HG02970 (cell line): ENCODE measurements around the gene AXL.
"Not testable (repeated sequence)": the region's sequence is repeated elsewhere in the genome, so short reads cannot be mapped to it uniquely, and the experiment has no call there.

Experiments
- ATAC-seq: cut with Tn5 transposase; IDR thresholded peaks from one replicate; pipeline ENCODE4 v1.9.1; 2021; ENCODE audit warnings: mild to moderate bottlenecking, moderate library complexity, moderate number of reproducible peaks; ENCODE audit not compliant: unreplicated experiment, low FRiP score

Gene AXL

DNA sequence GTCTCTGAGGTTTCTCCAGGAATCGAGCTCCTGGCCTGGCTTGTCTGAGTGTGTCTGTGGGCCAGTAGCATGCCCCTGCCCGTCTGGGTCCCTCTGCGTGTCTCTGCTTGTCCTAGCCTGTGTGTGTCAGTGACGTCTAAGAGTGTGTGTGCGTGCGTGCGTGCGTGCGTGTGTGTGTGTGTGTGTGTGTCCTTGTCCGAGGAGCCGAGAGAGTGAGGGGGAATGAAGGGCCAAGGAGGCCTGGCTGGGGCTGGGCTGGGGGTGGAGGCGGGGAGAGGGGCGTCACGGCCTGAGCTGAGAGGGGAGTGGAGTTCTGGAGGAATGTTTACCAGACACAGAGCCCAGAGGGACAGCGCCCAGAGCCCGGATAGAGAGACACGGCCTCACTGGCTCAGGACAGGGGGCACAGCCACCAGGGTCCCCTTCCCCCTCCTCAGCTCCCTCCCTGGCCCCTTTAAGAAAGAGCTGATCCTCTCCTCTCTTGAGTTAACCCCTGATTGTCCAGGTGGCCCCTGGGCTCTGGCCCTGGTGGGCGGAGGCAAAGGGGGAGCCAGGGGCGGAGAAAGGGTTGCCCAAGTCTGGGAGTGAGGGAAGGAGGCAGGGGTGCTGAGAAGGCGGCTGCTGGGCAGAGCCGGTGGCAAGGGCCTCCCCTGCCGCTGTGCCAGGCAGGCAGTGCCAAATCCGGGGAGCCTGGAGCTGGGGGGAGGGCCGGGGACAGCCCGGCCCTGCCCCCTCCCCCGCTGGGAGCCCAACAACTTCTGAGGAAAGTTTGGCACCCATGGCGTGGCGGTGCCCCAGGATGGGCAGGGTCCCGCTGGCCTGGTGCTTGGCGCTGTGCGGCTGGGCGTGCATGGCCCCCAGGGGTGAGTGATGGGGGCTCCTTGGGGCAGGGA is at the start of gene AXL:
TSS of gene AXL (plus strand) at position 609 of the 893 bp plus-strand sequence. CDS start at position 779, 170 bp downstream.
- no peak for ATAC-seq

DNA sequence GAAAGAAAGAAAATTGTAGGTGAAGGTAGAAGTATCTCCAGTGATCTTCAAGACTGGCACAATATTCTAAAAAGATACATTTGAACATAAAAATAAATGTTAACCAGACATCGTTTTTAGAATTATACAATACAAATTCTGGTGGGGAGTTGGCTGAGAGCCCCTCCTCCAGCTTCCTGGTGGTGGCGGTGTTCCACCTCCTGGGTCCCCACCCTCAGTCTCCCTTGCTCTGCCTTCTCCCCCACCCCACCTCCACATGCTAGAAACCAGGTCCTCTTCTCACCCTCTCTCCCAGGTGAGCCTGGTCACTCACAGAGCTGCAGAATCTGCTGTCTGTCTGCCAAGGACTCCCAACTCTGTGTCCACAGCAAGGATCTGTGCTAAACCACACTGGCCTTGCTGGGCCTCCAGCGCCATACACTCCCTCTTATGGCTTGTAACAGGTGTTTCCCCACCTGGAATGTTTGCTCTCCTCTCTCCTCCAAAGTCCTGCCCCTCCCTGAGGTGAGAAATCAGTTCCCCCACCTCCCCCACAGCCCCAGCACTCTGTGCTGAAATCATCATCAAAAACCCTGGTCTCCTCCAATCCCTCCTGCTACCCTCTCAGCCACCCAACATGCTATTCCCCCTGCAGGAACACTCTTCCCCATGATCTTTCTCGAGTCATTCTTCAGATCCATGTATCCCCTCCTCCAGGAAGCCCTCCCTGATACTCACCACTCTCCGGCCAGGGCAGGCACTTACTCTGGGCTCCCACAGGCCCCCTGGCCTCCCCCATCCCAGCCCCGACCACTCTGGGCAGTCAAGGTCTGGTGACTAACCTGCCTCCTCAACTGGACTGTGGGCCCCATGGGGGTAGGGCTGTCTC is 46.5 kb upstream of the AXL start:
- ATAC-seq: no peak

DNA sequence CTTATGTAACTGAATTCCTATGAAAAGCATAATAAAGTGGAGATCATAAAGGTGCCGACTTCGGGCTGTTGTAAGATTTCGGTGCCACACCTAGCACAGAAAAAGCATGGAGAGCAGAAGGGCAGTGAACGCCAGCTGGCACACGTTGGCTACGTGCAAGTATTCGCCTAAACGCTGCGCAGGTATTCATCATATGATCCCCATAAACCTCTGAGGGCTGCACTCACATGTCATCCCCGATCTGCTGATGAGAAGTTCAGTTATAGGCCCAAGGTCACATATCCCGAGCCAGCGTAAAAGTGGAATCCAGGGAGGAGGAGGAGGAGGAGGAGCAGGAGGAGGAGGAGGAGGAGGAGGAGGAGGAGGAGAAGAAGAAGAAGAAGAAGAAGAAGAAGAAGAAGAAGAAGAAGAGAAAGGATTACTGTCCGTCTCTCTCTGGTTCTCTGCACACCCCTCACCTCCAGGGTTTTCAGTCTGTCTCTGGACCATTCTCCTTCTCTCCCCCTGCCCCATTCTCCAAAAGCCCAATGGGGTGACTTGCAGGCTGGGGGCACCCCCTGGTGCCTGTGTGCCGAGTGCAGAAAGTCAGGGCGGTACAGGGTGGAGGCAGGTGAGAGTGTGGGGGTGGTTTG is 44.6 kb upstream of the AXL start:
- ATAC-seq: no peak

- no peak for ATAC-seq
Observed at GRCh38 chr19:41175801-41176777, 42.9 kb upstream of the AXL start.

GRCh38 chr19:41180173-41180572 is 38.9 kb upstream of the AXL start:
- not testable (repeated sequence) for ATAC-seq

- ATAC-seq: no peak
Observed at GRCh38 chr19:41186971-41187883, 31.8 kb upstream of the AXL start.

DNA sequence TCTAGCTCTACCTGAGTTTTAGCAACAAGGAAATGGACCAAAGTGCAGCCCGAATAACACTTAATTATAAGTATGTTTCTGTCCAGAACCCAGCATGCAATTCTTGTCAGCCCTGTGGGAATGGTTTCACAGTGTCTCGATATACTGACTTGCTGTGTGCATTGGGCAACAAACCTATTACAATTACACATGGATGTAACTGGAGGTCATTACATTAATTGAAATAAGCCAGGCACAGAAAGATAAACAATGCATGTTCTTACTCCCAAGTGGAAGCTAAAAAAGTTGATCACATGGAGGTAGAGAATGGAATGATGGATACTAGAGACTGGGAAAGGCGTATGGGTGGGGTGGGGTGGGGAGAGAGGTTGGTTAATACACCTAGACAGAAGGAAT is 31.1 kb upstream of the AXL start:
- ATAC-seq: no peak

DNA sequence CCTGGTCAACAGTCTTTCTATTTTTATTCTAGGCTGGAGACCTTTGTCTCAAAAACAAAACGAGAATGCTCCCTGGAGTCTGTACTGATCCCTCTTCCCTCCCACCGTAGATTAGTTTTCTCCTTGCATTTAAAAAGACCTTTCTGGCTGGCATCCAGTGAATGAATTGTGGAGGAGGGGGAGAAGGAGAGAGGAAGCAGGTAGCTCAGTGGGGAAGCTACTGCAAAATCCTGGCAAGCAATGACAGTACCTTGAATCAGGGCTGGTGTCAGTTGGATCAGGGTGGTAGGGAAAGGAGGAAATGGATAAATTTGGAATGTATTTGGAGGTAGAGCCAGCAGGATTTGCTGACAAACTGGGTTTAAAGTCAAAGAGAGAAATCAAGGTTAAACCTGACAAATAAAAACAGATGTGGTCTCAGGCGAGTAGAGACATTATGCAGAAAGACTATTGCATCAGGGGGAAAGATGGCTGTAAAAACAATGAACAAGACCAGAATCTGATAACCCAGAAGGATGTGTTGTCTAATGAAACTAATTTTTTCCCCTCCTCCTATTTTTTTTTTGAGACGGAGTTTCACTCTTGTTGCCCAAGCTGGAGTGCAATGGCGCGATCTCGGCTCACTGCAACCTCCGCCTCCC is 29.5 kb upstream of the AXL start:
- ATAC-seq: no peak

DNA sequence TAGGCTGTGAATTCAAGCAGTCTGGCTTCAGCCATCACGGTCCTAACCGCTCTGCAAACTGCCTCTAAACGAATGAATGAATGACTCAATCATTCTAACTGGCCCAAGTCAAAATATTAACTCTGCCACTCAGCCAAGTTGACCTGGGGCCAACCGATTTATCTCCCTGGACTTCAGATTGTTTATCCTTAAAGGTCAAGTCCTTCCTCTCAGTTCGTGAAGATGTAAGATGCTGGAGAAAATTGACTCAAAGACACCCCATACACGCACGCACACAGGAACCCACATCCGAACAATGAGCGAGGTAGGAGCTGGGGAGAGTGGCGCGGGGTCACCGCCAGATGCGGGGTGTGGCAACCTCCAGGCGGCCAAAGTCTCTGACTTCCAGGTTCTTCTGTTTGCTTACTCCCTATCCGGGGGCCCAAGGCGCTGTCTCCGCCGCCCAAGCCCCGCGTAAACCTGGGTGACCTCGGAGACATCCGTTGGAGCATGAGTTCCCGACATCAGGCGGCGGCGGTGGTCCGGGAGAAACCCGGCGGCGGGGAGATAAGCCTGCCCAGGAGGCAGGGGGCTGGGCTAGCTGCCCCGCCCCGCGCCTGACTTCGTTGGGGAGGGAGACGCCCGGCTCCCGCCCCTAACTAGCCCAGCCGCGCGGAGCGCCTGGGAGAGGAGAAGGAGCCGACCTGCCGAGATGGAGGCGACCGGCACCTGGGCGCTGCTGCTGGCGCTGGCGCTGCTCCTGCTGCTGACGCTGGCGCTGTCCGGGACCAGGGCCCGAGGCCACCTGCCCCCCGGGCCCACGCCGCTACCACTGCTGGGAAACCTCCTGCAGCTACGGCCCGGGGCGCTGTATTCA is 26.2 kb upstream of the AXL start, which contains the start of gene CYP2S1:
TSS of gene CYP2S1 (plus strand) at position 646 of the 856 bp plus-strand sequence. CDS start at position 692, 46 bp downstream.
- no peak for ATAC-seq

DNA sequence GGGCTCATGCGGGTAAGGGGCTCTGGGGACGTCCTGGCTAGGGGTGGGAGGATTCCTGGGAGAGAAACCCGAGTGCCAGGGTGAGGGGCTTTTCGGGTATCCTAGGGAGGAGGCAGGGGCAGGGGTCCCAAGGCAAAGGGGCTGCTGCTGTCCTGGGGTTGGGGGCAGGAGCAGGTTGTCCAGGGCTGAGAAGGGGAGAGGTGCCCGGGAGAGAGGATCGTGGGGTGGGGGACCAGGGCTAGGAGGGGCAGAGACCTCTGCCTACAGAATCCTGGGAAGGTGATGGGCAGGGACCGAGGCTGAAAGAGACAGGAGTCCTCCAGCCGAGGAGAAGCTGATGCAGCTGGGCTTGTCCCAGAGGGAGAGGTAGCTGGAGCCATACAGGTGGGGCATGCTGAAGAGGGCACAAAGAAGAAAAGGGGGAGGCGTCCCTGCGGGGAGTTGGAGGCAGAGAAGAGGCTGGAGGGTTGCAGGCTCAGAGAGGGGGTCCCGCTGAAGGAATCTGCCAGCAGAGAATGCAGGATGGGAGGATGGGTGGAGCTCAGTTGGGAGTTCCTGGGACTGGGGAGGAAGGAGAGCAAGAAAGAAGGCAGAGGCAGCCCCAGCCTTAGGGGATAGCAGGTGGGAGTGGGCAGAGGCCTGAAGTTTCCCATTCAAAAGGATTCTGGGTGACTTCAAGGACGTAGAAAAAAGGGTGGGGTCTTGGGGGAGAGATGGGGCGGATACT is 25.4 kb upstream of the AXL start:
- no peak for ATAC-seq

DNA sequence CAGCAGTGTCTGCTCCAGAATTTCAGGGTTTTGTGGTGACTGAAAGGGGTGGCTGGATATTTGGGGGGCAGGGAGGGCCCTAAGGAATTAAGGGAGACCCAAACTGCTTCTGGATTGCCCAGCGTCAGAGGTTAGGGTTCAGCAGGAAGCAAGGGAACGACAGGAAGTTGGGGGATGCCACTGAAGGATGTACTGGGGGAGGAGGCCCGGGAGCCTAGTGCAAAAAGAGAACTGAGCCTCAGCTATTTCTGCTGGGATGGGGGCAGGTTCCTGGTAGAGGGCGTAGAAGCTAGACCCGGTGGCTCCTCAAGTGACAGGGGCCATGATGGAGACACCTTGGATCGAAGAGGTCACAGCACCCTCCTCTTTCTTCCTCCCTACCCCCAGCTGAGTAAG is 24.9 kb upstream of the AXL start:
- ATAC-seq: no peak

- no peak for ATAC-seq
Observed at GRCh38 chr19:41195675-41196497, 23.1 kb upstream of the AXL start.

- ATAC-seq: no peak
Observed at GRCh38 chr19:41198559-41198958, 20.5 kb upstream of the AXL start.

DNA sequence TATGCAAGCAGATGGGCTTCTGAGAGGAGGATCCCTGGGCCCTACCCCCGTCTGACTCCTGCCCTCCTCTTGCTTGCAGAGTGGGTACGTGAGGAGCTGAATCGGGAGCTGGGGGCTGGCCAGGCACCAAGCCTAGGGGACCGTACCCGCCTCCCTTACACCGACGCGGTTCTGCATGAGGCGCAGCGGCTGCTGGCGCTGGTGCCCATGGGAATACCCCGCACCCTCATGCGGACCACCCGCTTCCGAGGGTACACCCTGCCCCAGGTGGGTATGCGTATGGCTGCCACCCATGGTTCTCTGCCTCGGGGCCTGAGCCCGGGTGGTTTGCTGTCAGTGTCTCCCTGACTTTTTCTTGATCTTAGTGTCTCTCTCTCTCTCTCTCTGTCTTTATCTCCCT is 15.7 kb upstream of the AXL start:
- ATAC-seq: no peak

- not testable (repeated sequence) for ATAC-seq
Observed at GRCh38 chr19:41204338-41204737, 14.7 kb upstream of the AXL start.

- no peak for ATAC-seq
Observed at GRCh38 chr19:41205995-41206394, 13.0 kb upstream of the AXL start.
